D721Med (cell line): Measurements from ENCODE around the gene REM2.

Experiments
- DNase-seq: peaks from one replicate; pipeline ENCODE4 v3.0.0; 2011; ENCODE audit warnings: low spot score; ENCODE audit not compliant: insufficient read length
- FAIRE-seq: peaks from 2 replicates; lab custom pipeline; 2011; peaks lifted over from hg19 to GRCh38; lab: Jason Lieb, UNC
- CTCF ChIP-seq: IDR thresholded peaks from 2 replicates; pipeline ENCODE4 v1.5.1; 2012; ENCODE audit warnings: mild to moderate bottlenecking, control low read depth; ENCODE audit not compliant: insufficient read depth; ENCODE audit errors: missing control alignments

REM2 gene

GRCh38 chr14:22872033-22872832, 10.8 kb upstream of the REM2 start:
- peak; percentile 89 for TF ChIP-seq CTCF
- peak; percentile 63 for DNase-seq
- FAIRE-seq, result no peak

DNA sequence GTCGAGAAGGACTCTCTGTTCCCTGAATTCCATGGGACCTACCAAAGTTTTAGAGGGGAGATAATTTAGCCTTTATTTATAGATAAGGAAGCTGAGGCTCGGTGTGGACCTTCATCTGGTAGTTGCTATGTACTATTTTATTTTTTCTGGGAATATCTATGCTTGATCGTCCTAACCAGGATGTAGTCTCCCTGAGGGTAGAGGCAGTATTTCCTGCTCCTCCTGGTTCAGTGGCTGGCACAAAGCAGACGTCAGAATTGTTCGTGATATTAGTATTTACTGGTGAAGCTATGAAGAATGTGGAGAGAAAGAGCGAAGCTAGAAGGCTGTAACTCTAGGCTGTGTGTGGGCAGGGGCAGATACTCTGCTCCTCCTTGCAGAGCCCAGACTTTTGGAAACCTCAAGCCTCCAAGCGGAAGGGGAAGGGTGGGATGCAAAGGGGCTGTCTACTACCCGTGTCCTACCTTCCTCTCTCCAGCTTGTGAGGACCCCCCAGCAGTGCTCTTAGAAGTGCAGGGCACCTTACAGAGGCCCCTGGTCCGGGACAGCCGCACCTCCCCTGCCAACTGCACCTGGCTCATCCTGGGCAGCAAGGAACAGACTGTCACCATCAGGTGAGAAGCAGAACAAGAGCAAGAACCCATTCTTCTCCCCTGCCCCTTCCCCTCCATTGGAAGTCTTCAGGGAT, 10.0 kb upstream of the REM2 start:
- DNase-seq, result no peak
- no peak for FAIRE-seq
- no peak for TF ChIP-seq CTCF

GRCh38 chr14:22875003-22875747, 7.8 kb upstream of the REM2 start:
- FAIRE-seq (no peak), DNase-seq (no peak)
- TF ChIP-seq CTCF, result no peak

DNA sequence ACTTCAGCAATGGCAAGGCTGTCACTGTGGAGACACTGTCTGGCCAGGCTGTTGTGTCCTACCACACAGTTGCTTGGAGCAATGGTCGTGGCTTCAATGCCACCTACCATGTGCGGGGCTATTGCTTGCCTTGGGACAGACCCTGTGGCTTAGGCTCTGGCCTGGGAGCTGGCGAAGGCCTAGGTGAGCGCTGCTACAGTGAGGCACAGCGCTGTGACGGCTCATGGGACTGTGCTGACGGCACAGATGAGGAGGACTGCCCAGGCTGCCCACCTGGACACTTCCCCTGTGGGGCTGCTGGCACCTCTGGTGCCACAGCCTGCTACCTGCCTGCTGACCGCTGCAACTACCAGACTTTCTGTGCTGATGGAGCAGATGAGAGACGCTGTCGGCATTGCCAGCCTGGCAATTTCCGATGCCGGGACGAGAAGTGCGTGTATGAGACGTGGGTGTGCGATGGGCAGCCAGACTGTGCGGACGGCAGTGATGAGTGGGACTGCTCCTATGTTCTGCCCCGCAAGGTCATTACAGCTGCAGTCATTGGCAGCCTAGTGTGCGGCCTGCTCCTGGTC, 7.2 kb upstream of the REM2 start:
- DNase-seq (no peak), FAIRE-seq (no peak)
- no peak for TF ChIP-seq CTCF

DNA sequence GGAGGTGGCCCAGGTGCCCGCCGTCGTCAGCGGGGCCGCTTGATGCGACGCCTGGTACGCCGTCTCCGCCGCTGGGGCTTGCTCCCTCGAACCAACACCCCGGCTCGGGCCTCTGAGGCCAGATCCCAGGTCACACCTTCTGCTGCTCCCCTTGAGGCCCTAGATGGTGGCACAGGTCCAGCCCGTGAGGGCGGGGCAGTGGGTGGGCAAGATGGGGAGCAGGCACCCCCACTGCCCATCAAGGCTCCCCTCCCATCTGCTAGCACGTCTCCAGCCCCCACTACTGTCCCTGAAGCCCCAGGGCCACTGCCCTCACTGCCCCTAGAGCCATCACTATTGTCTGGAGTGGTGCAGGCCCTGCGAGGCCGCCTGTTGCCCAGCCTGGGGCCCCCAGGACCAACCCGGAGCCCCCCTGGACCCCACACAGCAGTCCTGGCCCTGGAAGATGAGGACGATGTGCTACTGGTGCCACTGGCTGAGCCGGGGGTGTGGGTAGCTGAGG, 6.0 kb upstream of the REM2 start:
- DNase-seq, result no peak
- FAIRE-seq, result no peak
- no peak for TF ChIP-seq CTCF

- no peak for FAIRE-seq
- TF ChIP-seq CTCF, result no peak
- no peak for DNase-seq
Measured at GRCh38 chr14:22878271-22879246, 4.5 kb upstream of the REM2 start.
